ENCODE measurements around the gene WRNIP1. TPM values are rescaled to one million over a fixed set of nuclear protein-coding genes. Genes with fewer than 3 reads are reported as not detected.
A peak's percentile ranks its signal among the peaks of the same experiment; 100 is the strongest.

The WRNIP1 gene
- total and polyA plus RNA-seq, 2 of the 13 experiments (the other 11 are each of a cell fraction or from before 2014, with no cell fraction given) = 77.7 to 90.3 TPM

DNA sequence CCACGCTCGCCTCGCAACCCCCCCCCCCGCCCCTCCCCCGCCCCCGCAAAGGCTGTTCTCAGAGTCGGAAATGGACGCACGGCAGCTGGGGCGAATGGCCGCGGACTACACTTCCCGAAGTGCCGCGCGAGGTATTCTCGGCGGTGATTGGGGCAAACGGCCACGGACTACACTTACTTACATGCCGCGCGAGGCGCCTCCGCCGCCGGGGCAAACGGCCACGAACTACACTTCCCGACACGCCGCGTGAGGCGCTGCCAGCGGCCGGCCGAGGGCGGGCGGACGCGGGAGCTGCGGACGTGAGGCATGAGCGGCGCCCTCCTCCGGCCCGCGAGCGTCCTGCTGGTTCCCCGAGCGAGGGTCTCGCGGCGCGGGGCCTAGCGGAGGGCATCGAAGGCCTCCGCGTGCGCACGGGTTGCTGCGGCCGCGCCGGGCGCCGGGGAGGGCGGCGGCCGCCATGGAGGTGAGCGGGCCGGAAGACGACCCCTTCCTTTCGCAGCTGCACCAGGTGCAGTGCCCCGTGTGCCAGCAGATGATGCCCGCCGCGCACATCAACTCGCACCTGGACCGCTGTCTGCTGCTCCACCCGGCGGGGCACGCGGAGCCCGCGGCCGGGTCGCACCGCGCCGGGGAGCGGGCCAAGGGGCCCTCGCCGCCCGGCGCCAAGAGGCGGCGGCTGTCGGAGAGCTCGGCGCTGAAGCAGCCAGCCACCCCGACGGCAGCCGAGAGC lies at the start of gene WRNIP1 (continued):
- TF ChIP-seq SETDB1 (CRISPR knock-in tag; IDR thresholded peaks at IDR 0.05; ENCODE audit: borderline replicate concordance) = no peak
- TF ChIP-seq ZNF326 (CRISPR knock-in tag; IDR thresholded peaks at IDR 0.05; ENCODE audit: borderline replicate concordance) = no peak
- no peak; the same call in 1 of the 2 replicates for TF ChIP-seq ZNF124 (CRISPR knock-in tag; IDR thresholded peaks at IDR 0.05)
- TF ChIP-seq, protein P1, sequence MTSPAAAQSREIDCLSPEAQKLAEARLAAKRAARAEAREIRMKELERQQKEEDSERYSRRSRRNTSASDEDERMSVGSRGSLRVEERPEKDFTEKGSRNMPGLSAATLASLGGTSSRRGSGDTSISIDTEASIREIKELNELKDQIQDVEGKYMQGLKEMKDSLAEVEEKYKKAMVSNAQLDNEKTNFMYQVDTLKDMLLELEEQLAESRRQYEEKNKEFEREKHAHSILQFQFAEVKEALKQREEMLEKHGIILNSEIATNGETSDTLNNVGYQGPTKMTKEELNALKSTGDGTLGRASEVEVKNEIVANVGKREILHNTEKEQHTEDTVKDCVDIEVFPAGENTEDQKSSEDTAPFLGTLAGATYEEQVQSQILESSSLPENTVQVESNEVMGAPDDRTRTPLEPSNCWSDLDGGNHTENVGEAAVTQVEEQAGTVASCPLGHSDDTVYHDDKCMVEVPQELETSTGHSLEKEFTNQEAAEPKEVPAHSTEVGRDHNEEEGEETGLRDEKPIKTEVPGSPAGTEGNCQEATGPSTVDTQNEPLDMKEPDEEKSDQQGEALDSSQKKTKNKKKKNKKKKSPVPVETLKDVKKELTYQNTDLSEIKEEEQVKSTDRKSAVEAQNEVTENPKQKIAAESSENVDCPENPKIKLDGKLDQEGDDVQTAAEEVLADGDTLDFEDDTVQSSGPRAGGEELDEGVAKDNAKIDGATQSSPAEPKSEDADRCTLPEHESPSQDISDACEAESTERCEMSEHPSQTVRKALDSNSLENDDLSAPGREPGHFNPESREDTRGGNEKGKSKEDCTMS (CRISPR knock-in tag; conservative IDR thresholded peaks at IDR 0.05) = no peak
- TF ChIP-seq, protein P2, sequence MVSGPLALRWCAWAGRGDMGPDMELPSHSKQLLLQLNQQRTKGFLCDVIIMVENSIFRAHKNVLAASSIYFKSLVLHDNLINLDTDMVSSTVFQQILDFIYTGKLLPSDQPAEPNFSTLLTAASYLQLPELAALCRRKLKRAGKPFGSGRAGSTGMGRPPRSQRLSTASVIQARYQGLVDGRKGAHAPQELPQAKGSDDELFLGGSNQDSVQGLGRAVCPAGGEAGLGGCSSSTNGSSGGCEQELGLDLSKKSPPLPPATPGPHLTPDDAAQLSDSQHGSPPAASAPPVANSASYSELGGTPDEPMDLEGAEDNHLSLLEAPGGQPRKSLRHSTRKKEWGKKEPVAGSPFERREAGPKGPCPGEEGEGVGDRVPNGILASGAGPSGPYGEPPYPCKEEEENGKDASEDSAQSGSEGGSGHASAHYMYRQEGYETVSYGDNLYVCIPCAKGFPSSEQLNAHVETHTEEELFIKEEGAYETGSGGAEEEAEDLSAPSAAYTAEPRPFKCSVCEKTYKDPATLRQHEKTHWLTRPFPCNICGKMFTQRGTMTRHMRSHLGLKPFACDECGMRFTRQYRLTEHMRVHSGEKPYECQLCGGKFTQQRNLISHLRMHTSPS (CRISPR knock-in tag; IDR thresholded peaks at IDR 0.05; ENCODE audit: low read depth) = no peak; the same call in 1 of the 2 replicates
- TF ChIP-seq CHD4 (IDR thresholded peaks at IDR 0.05; ENCODE audit: borderline replicate concordance, low read length) = no peak
- peak; percentile 98 for TF ChIP-seq ZNF451 (CRISPR knock-in tag; IDR thresholded peaks at IDR 0.05)
- TF ChIP-seq, protein P3, sequence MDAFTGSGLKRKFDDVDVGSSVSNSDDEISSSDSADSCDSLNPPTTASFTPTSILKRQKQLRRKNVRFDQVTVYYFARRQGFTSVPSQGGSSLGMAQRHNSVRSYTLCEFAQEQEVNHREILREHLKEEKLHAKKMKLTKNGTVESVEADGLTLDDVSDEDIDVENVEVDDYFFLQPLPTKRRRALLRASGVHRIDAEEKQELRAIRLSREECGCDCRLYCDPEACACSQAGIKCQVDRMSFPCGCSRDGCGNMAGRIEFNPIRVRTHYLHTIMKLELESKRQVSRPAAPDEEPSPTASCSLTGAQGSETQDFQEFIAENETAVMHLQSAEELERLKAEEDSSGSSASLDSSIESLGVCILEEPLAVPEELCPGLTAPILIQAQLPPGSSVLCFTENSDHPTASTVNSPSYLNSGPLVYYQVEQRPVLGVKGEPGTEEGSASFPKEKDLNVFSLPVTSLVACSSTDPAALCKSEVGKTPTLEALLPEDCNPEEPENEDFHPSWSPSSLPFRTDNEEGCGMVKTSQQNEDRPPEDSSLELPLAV (CRISPR knock-in tag; conservative IDR thresholded peaks at IDR 0.05; ENCODE audit: low read depth) = peak; percentile 49; the same call in 1 of the 2 replicates
- TF ChIP-seq MTF1 (CRISPR knock-in tag; IDR thresholded peaks at IDR 0.05) = no peak
- TF ChIP-seq CREB1 (IDR thresholded peaks at IDR 0.05) = peak; percentile 85
- TF ChIP-seq CREB1 (CRISPR knock-in tag; IDR thresholded peaks at IDR 0.05) = no peak
- TF ChIP-seq, protein P4, sequence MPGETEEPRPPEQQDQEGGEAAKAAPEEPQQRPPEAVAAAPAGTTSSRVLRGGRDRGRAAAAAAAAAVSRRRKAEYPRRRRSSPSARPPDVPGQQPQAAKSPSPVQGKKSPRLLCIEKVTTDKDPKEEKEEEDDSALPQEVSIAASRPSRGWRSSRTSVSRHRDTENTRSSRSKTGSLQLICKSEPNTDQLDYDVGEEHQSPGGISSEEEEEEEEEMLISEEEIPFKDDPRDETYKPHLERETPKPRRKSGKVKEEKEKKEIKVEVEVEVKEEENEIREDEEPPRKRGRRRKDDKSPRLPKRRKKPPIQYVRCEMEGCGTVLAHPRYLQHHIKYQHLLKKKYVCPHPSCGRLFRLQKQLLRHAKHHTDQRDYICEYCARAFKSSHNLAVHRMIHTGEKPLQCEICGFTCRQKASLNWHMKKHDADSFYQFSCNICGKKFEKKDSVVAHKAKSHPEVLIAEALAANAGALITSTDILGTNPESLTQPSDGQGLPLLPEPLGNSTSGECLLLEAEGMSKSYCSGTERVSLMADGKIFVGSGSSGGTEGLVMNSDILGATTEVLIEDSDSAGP (CRISPR knock-in tag; IDR thresholded peaks at IDR 0.05; ENCODE audit: borderline replicate concordance) = no peak; the same call in 1 of the 2 replicates
- TF ChIP-seq NFE2 (CRISPR knock-in tag; IDR thresholded peaks at IDR 0.05) = no peak
- TF ChIP-seq, protein P5, sequence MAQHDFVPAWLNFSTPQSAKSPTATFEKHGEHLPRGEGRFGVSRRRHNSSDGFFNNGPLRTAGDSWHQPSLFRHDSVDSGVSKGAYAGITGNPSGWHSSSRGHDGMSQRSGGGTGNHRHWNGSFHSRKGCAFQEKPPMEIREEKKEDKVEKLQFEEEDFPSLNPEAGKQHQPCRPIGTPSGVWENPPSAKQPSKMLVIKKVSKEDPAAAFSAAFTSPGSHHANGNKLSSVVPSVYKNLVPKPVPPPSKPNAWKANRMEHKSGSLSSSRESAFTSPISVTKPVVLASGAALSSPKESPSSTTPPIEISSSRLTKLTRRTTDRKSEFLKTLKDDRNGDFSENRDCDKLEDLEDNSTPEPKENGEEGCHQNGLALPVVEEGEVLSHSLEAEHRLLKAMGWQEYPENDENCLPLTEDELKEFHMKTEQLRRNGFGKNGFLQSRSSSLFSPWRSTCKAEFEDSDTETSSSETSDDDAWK (CRISPR knock-in tag; IDR thresholded peaks at IDR 0.05) = no peak
- peak; percentile 87 for TF ChIP-seq ZNF772 (CRISPR knock-in tag; IDR thresholded peaks at IDR 0.05)
- no peak for TF ChIP-seq HMG20B (CRISPR knock-in tag; conservative IDR thresholded peaks at IDR 0.05)
- TF ChIP-seq, protein P6, sequence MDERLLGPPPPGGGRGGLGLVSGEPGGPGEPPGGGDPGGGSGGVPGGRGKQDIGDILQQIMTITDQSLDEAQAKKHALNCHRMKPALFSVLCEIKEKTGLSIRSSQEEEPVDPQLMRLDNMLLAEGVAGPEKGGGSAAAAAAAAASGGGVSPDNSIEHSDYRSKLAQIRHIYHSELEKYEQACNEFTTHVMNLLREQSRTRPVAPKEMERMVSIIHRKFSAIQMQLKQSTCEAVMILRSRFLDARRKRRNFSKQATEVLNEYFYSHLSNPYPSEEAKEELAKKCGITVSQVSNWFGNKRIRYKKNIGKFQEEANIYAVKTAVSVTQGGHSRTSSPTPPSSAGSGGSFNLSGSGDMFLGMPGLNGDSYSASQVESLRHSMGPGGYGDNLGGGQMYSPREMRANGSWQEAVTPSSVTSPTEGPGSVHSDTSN (CRISPR knock-in tag; IDR thresholded peaks at IDR 0.05) = no peak
- TF ChIP-seq CBFB (CRISPR knock-in tag; IDR thresholded peaks at IDR 0.05) = peak; percentile 90
- TF ChIP-seq ZNF737 (CRISPR knock-in tag; IDR thresholded peaks at IDR 0.05; ENCODE audit: borderline replicate concordance) = no peak; the same call in 1 of the 2 replicates
- peak; percentile 82; the same call in 1 of the 2 replicates for TF ChIP-seq ZNF510 (CRISPR knock-in tag; IDR thresholded peaks at IDR 0.05; ENCODE audit: low read depth)

Data from HepG2 (cell line).